GM21515 (cell line): Measurements from ENCODE around the gene POLR3E.
"Not testable (repeated sequence)": the region's sequence is repeated elsewhere in the genome, so short reads cannot be mapped to it uniquely, and the experiment has no call there.

Experiments used
- ATAC-seq: cut with Tn5 transposase; IDR thresholded peaks from one replicate; pipeline ENCODE4 v1.9.1; 2021; ENCODE audit not compliant: unreplicated experiment

The POLR3E gene

GRCh38 chr16:22360963-22361659 is 63.9 kb downstream of the POLR3E start:
- ATAC-seq: no peak

GRCh38 chr16:22364241-22364640 is 67.0 kb downstream of the POLR3E start:
- no peak for ATAC-seq

DNA sequence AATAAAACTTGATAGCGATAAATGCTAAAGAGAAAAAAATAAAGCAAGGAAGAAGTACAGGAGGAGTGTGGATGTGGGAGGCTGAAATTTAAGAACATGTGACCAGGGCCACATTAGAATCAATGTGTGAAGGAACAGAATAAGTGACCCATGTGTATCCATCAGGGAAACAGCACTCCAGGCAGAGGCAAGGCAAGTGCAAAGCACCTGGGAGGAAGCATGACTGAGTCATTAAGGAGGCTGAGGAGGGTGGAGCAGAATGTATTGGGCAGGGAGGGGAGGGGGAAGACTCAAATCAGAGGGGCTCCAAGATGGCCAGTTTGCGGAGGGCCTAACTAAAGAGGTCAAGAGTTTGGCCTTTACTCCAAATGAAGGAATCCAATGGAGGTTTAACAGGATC is 69.2 kb downstream of the POLR3E start:
- ATAC-seq: no peak

DNA sequence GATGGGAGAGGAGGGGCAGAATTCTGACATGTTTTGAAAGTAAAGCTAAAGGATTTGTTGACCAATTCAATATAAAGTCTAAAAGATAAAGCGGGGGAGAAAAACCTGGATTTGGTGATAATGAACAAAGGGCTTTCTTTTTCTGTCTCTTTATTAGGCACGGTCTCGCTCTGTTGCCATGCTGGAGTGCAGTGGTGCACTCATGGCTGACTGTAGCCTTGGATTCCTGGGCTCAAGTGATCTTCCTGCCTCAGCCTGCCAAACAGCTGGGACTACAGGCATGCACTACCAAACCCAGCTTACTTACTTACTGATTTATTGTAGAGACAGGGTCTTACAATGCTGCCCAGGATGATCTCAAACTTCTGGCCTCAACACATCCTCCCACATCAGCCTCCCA is 69.7 kb downstream of the POLR3E start:
- no peak for ATAC-seq

- ATAC-seq: not testable (repeated sequence)
These were observed 71.1 kb downstream of the POLR3E start for GRCh38 chr16:22368200-22368826.

GRCh38 chr16:22369221-22369811 is 72.1 kb downstream of the POLR3E start:
- no peak for ATAC-seq

- ATAC-seq: no peak
These were observed 73.0 kb downstream of the POLR3E start for GRCh38 chr16:22370038-22370820.

DNA sequence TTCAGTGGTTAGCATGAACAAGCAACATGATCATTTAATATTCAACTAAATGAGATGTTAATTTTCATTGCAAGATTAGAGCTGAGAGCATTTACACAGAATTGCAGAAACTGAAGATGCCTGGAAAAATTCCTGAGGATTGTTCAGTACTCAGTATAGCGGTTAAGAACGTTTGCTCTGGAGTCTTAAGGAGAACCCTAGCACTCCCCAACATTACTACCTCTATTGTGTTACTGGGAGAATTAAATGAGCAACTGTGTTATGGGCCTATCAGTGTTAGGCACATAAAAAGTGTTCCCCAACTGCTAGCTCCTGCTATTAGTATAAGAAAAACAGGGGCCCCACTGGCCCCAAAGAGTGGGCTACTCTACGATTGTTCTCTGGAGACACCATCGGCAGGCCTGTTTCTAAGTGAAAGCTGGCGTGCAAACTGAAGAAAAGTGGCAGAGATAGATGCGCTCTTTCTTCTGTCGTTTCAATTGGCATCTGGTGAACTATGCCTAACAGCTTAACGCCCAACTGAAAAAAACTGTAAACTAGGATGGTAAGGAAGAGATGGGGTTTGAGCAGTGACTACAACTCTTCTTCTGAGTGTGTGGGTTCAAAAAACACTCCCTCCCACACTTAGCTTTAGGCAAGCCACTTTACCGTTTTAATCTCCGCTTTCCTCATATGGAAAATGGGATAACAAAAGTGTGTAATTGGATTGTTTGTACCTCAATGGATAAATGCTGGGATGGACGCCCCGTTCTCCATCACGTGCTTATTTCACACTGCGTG is 75.9 kb downstream of the POLR3E start:
- ATAC-seq: no peak

- ATAC-seq: peak; percentile 29
These were observed 76.6 kb downstream of the POLR3E start for GRCh38 chr16:22373662-22374310.

- ATAC-seq: peak; percentile 87
These were observed 77.3 kb downstream of the POLR3E start, which contains the start of gene CDR2 for GRCh38 chr16:22374311-22375116. TSS of gene CDR2 (minus strand) at chr16:22374619. CDS start at chr16:22374309, 310 bp downstream.

DNA sequence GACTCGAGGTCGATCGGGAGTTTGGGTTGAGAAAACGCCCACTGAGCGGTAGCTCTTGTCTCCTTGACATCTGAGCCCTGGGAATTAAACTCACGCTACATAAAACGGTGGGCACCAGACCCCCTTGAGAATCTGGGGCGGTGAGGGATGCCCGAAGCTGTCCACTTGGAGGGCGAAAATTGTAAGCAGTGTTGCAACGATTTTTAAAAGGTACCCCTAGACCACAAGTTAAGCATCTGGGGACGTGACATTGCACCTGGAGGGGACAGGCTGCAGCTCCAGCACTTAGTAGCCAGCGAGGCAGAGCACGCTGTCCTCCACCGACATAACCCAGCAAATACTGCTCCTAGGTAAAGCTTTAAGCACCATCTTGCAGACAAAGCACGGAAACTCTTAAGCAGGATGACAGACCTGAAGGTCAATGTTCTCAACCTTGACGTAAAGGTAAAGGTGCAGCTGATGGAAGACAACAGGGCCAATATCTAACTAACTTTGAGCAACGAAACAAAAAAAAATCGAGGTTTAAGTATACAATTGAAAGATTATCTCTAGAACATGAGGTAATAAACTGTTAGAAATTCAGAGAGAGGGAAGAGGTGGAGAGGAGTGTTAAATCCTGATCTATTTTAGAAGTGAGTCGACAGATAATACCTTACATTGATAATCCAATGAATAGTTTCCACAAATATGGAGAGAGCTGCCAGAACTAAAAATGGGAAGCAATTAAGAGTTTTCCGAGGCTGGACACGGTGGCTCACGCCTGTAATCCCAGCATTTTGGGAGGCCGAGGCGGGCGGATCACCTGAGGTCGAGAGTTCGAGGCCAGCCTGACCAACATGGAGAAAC is 78.1 kb downstream of the POLR3E start:
- ATAC-seq: no peak

- no peak for ATAC-seq
These were observed 78.9 kb downstream of the POLR3E start for GRCh38 chr16:22375963-22376640.

DNA sequence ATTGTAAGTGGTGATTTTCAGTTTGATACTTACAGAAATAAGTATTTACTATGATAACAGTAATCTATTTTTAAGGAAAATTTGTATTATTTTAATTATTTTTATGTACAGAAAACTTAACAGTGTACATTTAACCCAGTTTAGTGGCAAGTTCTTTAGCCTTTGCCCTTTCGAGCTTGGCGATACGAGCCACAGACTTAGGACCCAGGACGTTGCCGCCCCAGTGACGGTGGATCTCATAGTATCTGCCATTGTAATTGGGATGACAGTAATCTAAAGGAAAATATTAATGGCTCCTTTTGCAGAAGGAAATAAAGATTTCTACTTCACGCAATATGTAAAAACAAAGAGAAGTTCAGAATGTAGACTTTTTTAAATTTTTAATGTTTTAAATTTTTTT is 82.4 kb downstream of the POLR3E start:
- no peak for ATAC-seq

GRCh38 chr16:22380529-22380928 is 83.3 kb downstream of the POLR3E start:
- ATAC-seq: no peak

- ATAC-seq: no peak
These were observed 84.2 kb downstream of the POLR3E start for GRCh38 chr16:22381392-22381791.

DNA sequence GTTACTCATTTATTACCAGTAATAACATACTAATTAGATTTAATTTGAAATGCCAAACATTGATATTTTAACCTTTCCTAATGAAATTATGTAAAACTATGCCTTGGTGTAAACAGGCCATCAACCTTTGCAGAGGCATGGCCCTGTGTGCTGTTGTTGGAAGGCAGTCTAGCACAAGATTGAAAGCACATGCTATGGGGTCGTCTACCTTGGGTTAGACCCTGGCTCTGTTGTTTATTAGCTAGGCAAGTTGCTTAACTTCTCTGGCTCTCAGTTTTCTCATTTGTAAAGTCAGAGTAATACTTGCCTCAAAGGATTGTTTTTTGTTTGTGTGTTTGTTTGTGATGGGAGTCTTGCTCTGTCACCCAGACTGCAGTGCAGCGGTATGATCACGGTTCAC is 86.6 kb downstream of the POLR3E start:
- no peak for ATAC-seq
